GM23248 (cell line): Measurements from ENCODE around the gene KIR3DL3. TPM values are rescaled to one million over a fixed set of nuclear protein-coding genes. Genes with fewer than 3 reads are reported as not detected.
"Not testable (repeated sequence)": the region's sequence is repeated elsewhere in the genome, so short reads cannot be mapped to it uniquely, and the experiment has no call there.

Experiments
- DNase-seq: peaks from one replicate; pipeline ENCODE4 v3.0.0-alpha.2; 2015
- H2AFZ ChIP-seq: fragments of 200-600 bp; sonication (generic); 2 replicates; pipeline ENCODE4 v1.6.1; 2016; ENCODE audit warnings: antibody characterized with exemption
- H3F3A ChIP-seq: fragments of 200-600 bp; sonication (generic); 2 replicates; pipeline ENCODE4 v1.6.1; 2016; ENCODE audit warnings: mild to moderate bottlenecking, antibody characterized with exemption, mixed run types; ENCODE audit not compliant: insufficient read depth
- H3K27ac ChIP-seq: fragments of 200-600 bp; sonication (generic); 2 replicates; pipeline ENCODE4 v1.5.1; 2016; ENCODE audit warnings: mild to moderate bottlenecking
- H3K27me3 ChIP-seq: fragments of 200-600 bp; sonication (generic); replicated peaks from 2 replicates; pipeline ENCODE4 v1.6.1; 2016; ENCODE audit warnings: mild to moderate bottlenecking; ENCODE audit not compliant: insufficient read depth
- H3K36me3 ChIP-seq: fragments of 200-600 bp; sonication (generic); 2 replicates; pipeline ENCODE4 v1.6.1; 2016; ENCODE audit warnings: low read depth, mild to moderate bottlenecking
- H3K4me1 ChIP-seq: fragments of 200-600 bp; sonication (generic); 2 replicates; pipeline ENCODE4 v1.6.1; 2016; ENCODE audit warnings: mild to moderate bottlenecking; ENCODE audit not compliant: insufficient read depth
- H3K4me2 ChIP-seq: fragments of 200-600 bp; sonication (generic); one replicate; pipeline ENCODE4 v1.6.1; 2016; ENCODE audit warnings: mild to moderate bottlenecking; ENCODE audit not compliant: unreplicated experiment
- H3K4me3 ChIP-seq: fragments of 200-600 bp; sonication (generic); 2 replicates; pipeline ENCODE4 v1.5.1; 2016; ENCODE audit warnings: mild to moderate bottlenecking
- H3K79me2 ChIP-seq: fragments of 200-600 bp; sonication (generic); 2 replicates; pipeline ENCODE4 v1.6.1; 2016; ENCODE audit warnings: mild to moderate bottlenecking; ENCODE audit not compliant: insufficient read depth
- H3K9ac ChIP-seq: fragments of 200-600 bp; sonication (generic); 2 replicates; pipeline ENCODE4 v1.6.1; 2016; ENCODE audit warnings: mild to moderate bottlenecking
- H3K9me2 ChIP-seq: fragments of 200-600 bp; sonication (generic); 2 replicates; pipeline ENCODE4 v1.6.1; 2016; ENCODE audit warnings: mixed run types, mild to moderate bottlenecking, moderate library complexity; ENCODE audit not compliant: insufficient read depth
- H3K9me3 ChIP-seq: fragments of 200-600 bp; sonication (generic); one replicate; pipeline ENCODE4 v1.6.1; 2017; ENCODE audit warnings: low read depth
- H4K20me1 ChIP-seq: fragments of 200-600 bp; sonication (generic); 2 replicates; pipeline ENCODE4 v1.6.0; 2016; ENCODE audit not compliant: insufficient read depth
- EZH2 ChIP-seq: fragments of 200-600 bp; sonication (generic); IDR thresholded peaks from 2 replicates; pipeline ENCODE4 v1.6.1; 2018; ENCODE audit warnings: antibody characterized with exemption, mild to moderate bottlenecking; ENCODE audit not compliant: insufficient read depth, poor library complexity, severe bottlenecking
- EZH2phosphoT487 ChIP-seq: fragments of 200-600 bp; sonication (generic); IDR thresholded peaks from 2 replicates; pipeline ENCODE4 v1.6.1; 2018; ENCODE audit warnings: antibody characterized with exemption, moderate library complexity, mild to moderate bottlenecking, low read depth; ENCODE audit not compliant: insufficient read depth
- WGBS, 2 experiments: methylation state at CpG; one replicate each; pipeline ENCODE4 v1.1.6; 2015 to 2017; ENCODE audit warnings: low lambda C conversion rate in 2 of 2, low coverage in 1 of 2; ENCODE audit errors: missing lambda C conversion rate in 2 of 2; 5-methylcytosine and 5-hydroxymethylcytosine counted together
- in situ Hi-C: fragments of 300-500 bp; cut with MboI; formaldehyde crosslinking; loops from 2 replicates; pipeline ENCODE4 v1.15.0; 2020
- polyA plus RNA-seq: library from polyadenylated mRNA; unstranded; fragments of >200 nt; fragmentation: Nextera tagmentation; extraction: Ambion mirVana; gene quantifications from 2 replicates; pipeline ENCODE4 v1.2.1, GENCODE V29; 2016
- total RNA-seq: library from RNA; depleted of rRNA; stranded (reverse); fragments of >200 nt; shearing (Covaris generic); gene quantifications from 2 replicates; pipeline ENCODE4 v1.2.3, GENCODE V29; 2014

The KIR3DL3 gene
- total and polyA plus RNA-seq, 2 experiments from 2014 or later = not detected

DNA sequence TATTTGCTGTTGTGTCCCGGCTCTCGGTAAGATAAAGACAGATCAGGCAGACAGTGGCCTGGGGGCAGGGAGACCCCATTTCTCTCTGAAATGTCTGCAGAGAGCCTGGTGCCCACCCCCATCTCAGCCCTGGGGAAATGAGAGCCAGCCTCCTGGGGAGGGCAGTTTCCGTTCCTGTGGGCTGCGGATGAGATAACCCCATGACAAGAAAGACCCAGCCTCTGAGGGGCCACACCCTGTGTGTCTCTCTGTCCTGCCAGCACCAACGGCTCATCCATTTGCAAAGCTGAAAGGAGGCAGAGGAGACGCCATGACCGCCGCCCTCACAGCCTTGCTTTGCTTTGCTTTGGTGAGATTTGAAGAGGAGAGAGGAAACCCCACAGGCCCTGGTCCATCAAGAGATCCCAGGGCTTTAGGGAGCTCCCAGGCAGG lies 28.1 kb upstream of the KIR3DL3 start:
- no peaks in the 10 kb centered on the region for H4K20me1 ChIP-seq
- in situ Hi-C loops = no loop called here
- H3K4me3 ChIP-seq = no peak overlapping the region
- no peak for TF ChIP-seq EZH2
- TF ChIP-seq EZH2phosphoT487 = no peak
- no peak overlapping the region for H3K4me2 ChIP-seq
- no peaks in the 10 kb centered on the region for H3K9me3 ChIP-seq
- no peak overlapping the region for H2AFZ ChIP-seq
- H3K9me2 ChIP-seq = no peaks in the 10 kb centered on the region
- no peaks in the 10 kb centered on the region for H3K27me3 ChIP-seq
- DNase-seq = no peak
- H3K79me2 ChIP-seq = no peaks in the 10 kb centered on the region
- H3F3A ChIP-seq = no peaks in the 10 kb centered on the region
- H3K9ac ChIP-seq = no peak overlapping the region
- H3K36me3 ChIP-seq = no peaks in the 10 kb centered on the region
- WGBS, 2 experiments = 20 to 28% methylated on average over 8 of the region's 8 CpGs
- H3K27ac ChIP-seq = no peak overlapping the region
- H3K4me1 ChIP-seq = no peaks in the 10 kb centered on the region

DNA sequence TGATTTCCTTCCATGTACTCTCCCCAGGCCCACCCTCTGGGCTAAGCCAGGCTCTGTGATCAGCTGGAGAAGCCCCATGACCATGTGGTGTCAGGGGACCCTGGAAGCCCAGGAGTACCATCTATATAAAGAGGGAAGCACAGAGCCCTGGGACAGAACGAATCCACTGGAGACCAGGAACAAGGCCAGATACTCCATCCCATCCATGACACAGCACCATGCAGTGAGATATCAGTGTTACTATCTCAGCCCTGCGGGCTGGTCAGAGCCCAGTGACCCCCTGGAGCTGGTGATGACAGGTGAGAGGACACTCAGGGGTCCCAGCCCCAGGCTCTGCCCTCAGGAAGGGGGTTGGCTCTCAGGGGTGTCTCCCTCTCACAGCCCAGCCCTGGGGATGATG lies 27.5 kb upstream of the KIR3DL3 start:
- Histone ChIP-seq H3F3A (no peaks in the 10 kb centered on the region), H4K20me1 (no peaks in the 10 kb centered on the region), H3K4me1 (no peaks in the 10 kb centered on the region), H3K9me3 (no peaks in the 10 kb centered on the region), H3K36me3 (no peaks in the 10 kb centered on the region), H2AFZ (no peak overlapping the region), H3K27me3 (no peaks in the 10 kb centered on the region), H3K79me2 (no peaks in the 10 kb centered on the region), H3K27ac (no peak overlapping the region), H3K9me2 (no peaks in the 10 kb centered on the region), H3K4me2 (no peak overlapping the region), H3K4me3 (no peak overlapping the region), H3K9ac (no peak overlapping the region)
- WGBS, 2 experiments = 8 to 16% methylated on average over 2 of the region's 2 CpGs
- in situ Hi-C loops = no loop called here
- DNase-seq = no peak
- TF ChIP-seq EZH2phosphoT487 (no peak), EZH2 (no peak)

DNA sequence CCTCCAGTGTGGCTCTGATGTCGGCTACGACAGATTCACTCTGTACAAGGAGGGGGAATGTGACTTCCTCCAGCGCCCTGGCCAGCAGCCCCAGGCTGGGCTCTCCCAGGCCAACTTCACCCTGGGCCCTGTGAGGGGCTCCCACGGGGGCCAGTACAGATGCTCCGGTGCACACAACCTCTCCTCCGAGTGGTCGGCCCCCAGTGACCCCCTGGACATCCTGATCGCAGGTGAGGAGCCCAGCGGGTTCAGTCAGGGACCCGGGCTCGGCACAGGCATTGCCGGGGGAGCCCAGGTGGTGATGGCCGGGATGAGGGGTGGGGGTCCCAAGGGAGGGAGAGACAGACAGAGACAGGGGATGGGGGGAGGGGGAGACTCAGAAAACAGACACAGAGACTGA lies 26.5 kb upstream of the KIR3DL3 start:
- H3K9me2 ChIP-seq, DNase-seq, in situ Hi-C loops, H3K79me2 ChIP-seq, H3K4me1 ChIP-seq, H3K4me2 ChIP-seq, H2AFZ ChIP-seq, H3K27me3 ChIP-seq, H3F3A ChIP-seq, H3K9ac ChIP-seq, H4K20me1 ChIP-seq, H3K4me3 ChIP-seq, H3K9me3 ChIP-seq, H3K27ac ChIP-seq, H3K36me3 ChIP-seq: not testable (repeated sequence)
- WGBS, 2 experiments = 35 to 37% methylated on average over 6 to 13 of the region's 13 CpGs

DNA sequence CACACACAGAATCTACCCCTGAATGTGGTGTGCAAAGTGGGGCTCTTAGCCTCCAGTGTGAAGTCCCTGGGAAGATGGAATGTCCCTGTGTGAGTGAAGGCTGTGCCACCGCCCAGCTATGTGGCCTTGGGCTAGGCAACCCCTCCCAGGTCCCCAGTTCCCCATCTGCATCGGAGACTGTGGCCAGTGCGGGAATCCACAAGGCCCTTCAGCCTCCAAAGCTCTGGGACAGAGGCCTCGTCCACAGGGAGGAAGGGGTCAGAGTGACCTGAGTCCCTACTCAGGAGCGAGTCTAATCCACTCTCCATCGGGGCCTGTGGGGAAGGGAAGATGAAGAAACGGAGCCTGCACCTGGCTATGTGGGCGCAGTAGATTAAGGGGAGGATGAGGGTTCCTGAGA lies 19.3 kb upstream of the KIR3DL3 start:
- 27 to 32% methylated on average over 7 to 8 of the region's 8 CpGs for WGBS, 2 experiments
- H3K27ac ChIP-seq = no peak overlapping the region
- H3K4me1 ChIP-seq = no peaks in the 10 kb centered on the region
- H3K79me2 ChIP-seq = no peaks in the 10 kb centered on the region
- H3K4me2 ChIP-seq = no peak overlapping the region
- H3K9ac ChIP-seq = no peak overlapping the region
- no peaks in the 10 kb centered on the region for H3K27me3 ChIP-seq
- TF ChIP-seq EZH2phosphoT487 = no peak
- TF ChIP-seq EZH2 = no peak
- in situ Hi-C loops = no loop called here
- H4K20me1 ChIP-seq = no peaks in the 10 kb centered on the region
- H3F3A ChIP-seq = no peaks in the 10 kb centered on the region
- DNase-seq = no peak
- no peak overlapping the region for H2AFZ ChIP-seq
- H3K4me3 ChIP-seq = no peak overlapping the region
- no peaks in the 10 kb centered on the region for H3K9me3 ChIP-seq
- no peaks in the 10 kb centered on the region for H3K9me2 ChIP-seq
- no peaks in the 10 kb centered on the region for H3K36me3 ChIP-seq

DNA sequence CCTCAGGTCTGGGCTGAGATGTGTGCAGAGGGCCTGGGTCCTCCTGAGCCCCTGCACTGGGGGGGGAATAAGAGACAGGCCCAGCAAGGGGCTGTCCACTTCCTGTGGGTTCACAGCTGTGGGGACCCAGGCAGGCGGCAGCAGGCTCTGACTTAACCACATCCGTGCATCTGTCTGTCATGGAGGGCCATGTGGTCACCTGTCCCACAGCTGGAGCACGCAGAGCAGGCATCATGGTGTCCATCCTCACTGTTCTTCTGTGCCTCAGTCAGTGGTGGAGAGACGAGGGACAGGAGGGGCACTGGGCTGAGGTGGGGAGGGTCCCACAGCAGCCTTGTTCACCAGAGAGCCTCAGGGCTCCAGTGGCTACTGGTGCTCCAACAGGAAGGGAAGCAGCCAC lies 16.3 kb upstream of the KIR3DL3 start:
- Histone ChIP-seq H3K27me3 (no peaks in the 10 kb centered on the region), H3K9me2 (no peaks in the 10 kb centered on the region), H3K4me1 (no peaks in the 10 kb centered on the region), H3K4me3 (no peak overlapping the region), H3K9me3 (no peaks in the 10 kb centered on the region), H3K27ac (no peak overlapping the region), H2AFZ (no peak overlapping the region), H3K79me2 (no peaks in the 10 kb centered on the region), H3K9ac (no peak overlapping the region), H3F3A (no peaks in the 10 kb centered on the region), H3K36me3 (no peaks in the 10 kb centered on the region), H3K4me2 (no peak overlapping the region), H4K20me1 (no peaks in the 10 kb centered on the region)
- in situ Hi-C loops = no loop called here
- TF ChIP-seq EZH2phosphoT487 (no peak), EZH2 (no peak)
- DNase-seq = no peak
- 33 to 41% methylated on average over 4 of the region's 4 CpGs for WGBS, 2 experiments
